WTC11 (cell line): ENCODE results near the gene CLMP. TPM values are rescaled to one million over a fixed set of nuclear protein-coding genes. Genes with fewer than 3 reads are reported as not detected.

Experiments
- ATAC-seq: fragments of 200-7000 bp; cut with Tn5 transposase; 2 replicates; pipeline ENCODE4 v1.10.0; 2021; ENCODE audit warnings: mild to moderate bottlenecking, moderate library complexity
- CTCF ChIA-PET: fragments of 300-600 bp; sonication (Branson Sonifier 250); formaldehyde crosslinking; loops from one replicate; lab custom pipeline; 2021; ENCODE audit warnings: antibody characterized with exemption; lab: Charles Lee
- POLR2A ChIA-PET: fragments of 350-600 bp; sonication (Branson Sonifier 250); formaldehyde crosslinking; loops from one replicate; lab custom pipeline; 2021; ENCODE audit warnings: antibody characterized with exemption; lab: Charles Lee
- DNase-seq: peaks from one replicate; pipeline ENCODE4 v3.0.0; 2021; ENCODE audit warnings: low spot score
- H3K27ac Mint-ChIP-seq: 2 replicates; pipeline ENCODE4 v1.8.0; 2021; ENCODE audit warnings: mixed read lengths
- H3K27me3 Mint-ChIP-seq: 2 replicates; pipeline ENCODE4 v1.8.0; 2021; ENCODE audit warnings: low read depth, mild to moderate bottlenecking, moderate library complexity, mixed read lengths
- H3K36me3 Mint-ChIP-seq: 2 replicates; pipeline ENCODE4 v1.8.0; 2021; ENCODE audit warnings: mixed read lengths
- H3K4me1 Mint-ChIP-seq: 2 replicates; pipeline ENCODE4 v1.8.0; 2022; ENCODE audit warnings: mixed read lengths
- H3K4me3 Mint-ChIP-seq: 2 replicates; pipeline ENCODE4 v1.8.0; 2021; ENCODE audit warnings: mild to moderate bottlenecking, moderate library complexity, mixed read lengths
- H3K9me3 Mint-ChIP-seq: 2 replicates; pipeline ENCODE4 v1.8.0; 2021; ENCODE audit warnings: mixed read lengths
- ATF1 ChIP-seq: sonication (generic); formaldehyde crosslinking; IDR thresholded peaks from 2 replicates; pipeline ENCODE4 v1.8.1; 2023; ENCODE audit warnings: mild to moderate bottlenecking, moderate library complexity, missing genetic modification reagents
- ATF2 ChIP-seq: sonication (generic); formaldehyde crosslinking; IDR thresholded peaks from 2 replicates; pipeline ENCODE4 v1.8.1; 2022; ENCODE audit warnings: low read depth, missing genetic modification reagents, borderline replicate concordance
- CDX4 ChIP-seq: fragments of 250-450 bp; sonication (Bioruptor Pico); IDR thresholded peaks from 2 replicates; pipeline ENCODE4 v1.9.0; 2021; ENCODE audit warnings: moderate library complexity, mild to moderate bottlenecking, inconsistent platforms, borderline replicate concordance
- CREM ChIP-seq: sonication (generic); formaldehyde crosslinking; IDR thresholded peaks from 2 replicates; pipeline ENCODE4 v1.8.1; 2022; ENCODE audit warnings: mild to moderate bottlenecking, missing genetic modification reagents, moderate library complexity
- E2F5 ChIP-seq: sonication (generic); formaldehyde crosslinking; IDR thresholded peaks from 2 replicates; pipeline ENCODE4 v1.8.1; 2022; ENCODE audit warnings: mild to moderate bottlenecking, moderate library complexity, missing genetic modification reagents
- ELF4 ChIP-seq: sonication (generic); formaldehyde crosslinking; IDR thresholded peaks from 2 replicates; pipeline ENCODE4 v1.8.1; 2022; ENCODE audit warnings: low read depth, mild to moderate bottlenecking, moderate library complexity, missing genetic modification reagents
- ESRRA ChIP-seq: sonication (generic); formaldehyde crosslinking; IDR thresholded peaks from 2 replicates; pipeline ENCODE4 v1.8.1; 2022; ENCODE audit warnings: mild to moderate bottlenecking, missing genetic modification reagents, borderline replicate concordance
- FOXP1 ChIP-seq: sonication (generic); formaldehyde crosslinking; IDR thresholded peaks from 2 replicates; pipeline ENCODE4 v1.8.0; 2022; ENCODE audit warnings: missing genetic modification reagents, mild to moderate bottlenecking, moderate library complexity, borderline replicate concordance
- GRHL2 ChIP-seq: fragments of 250-450 bp; sonication (Bioruptor Pico); IDR thresholded peaks from 2 replicates; pipeline ENCODE4 v1.8.0; 2022; ENCODE audit warnings: mild to moderate bottlenecking, moderate library complexity; ENCODE audit not compliant: insufficient replicate concordance, severe bottlenecking
- HMGA2 ChIP-seq: fragments of 250-450 bp; sonication (Bioruptor Pico); IDR thresholded peaks from 2 replicates; pipeline ENCODE4 v1.4.0; 2021; ENCODE audit warnings: mild to moderate bottlenecking, moderate library complexity
- MLX ChIP-seq: sonication (generic); formaldehyde crosslinking; IDR thresholded peaks from 2 replicates; pipeline ENCODE4 v1.8.1; 2023; ENCODE audit warnings: mild to moderate bottlenecking, missing genetic modification reagents, moderate library complexity
- NFE2L1 ChIP-seq: sonication (generic); formaldehyde crosslinking; IDR thresholded peaks from 2 replicates; pipeline ENCODE4 v1.8.1; 2023; ENCODE audit warnings: missing genetic modification reagents
- NR3C1 ChIP-seq: sonication (generic); formaldehyde crosslinking; conservative IDR thresholded peaks from 2 replicates; pipeline ENCODE4 v1.8.1; 2023; ENCODE audit warnings: low read depth, mild to moderate bottlenecking, missing genetic modification reagents
- OVOL2 ChIP-seq: fragments of 250-450 bp; sonication (Bioruptor Pico); IDR thresholded peaks from 2 replicates; pipeline ENCODE4 v1.9.0; 2021; ENCODE audit warnings: mild to moderate bottlenecking, borderline replicate concordance
- TEAD4 ChIP-seq: sonication (generic); formaldehyde crosslinking; IDR thresholded peaks from 2 replicates; pipeline ENCODE4 v1.8.0; 2022; ENCODE audit warnings: mild to moderate bottlenecking, missing genetic modification reagents
- TP53 ChIP-seq: sonication (generic); formaldehyde crosslinking; IDR thresholded peaks from 2 replicates; pipeline ENCODE4 v1.8.1; 2023; ENCODE audit warnings: mild to moderate bottlenecking, missing genetic modification reagents
- USF2 ChIP-seq: sonication (generic); formaldehyde crosslinking; IDR thresholded peaks from 2 replicates; pipeline ENCODE4 v1.8.1; 2023; ENCODE audit warnings: mild to moderate bottlenecking, missing genetic modification reagents, moderate library complexity
- ZMAT4 ChIP-seq: fragments of 250-450 bp; sonication (Bioruptor Pico); IDR thresholded peaks from 2 replicates; pipeline ENCODE4 v1.9.0; 2021; ENCODE audit warnings: mild to moderate bottlenecking
- ZNF423 ChIP-seq: fragments of 250-450 bp; sonication (Bioruptor Pico); IDR thresholded peaks from 2 replicates; pipeline ENCODE4 v2.1.2; 2022; ENCODE audit warnings: mild to moderate bottlenecking, moderate library complexity
- ZNF425 ChIP-seq: fragments of 250-450 bp; sonication (Bioruptor Pico); conservative IDR thresholded peaks from 2 replicates; pipeline ENCODE4 v1.9.0; 2021; ENCODE audit warnings: mild to moderate bottlenecking
- ZNF532 ChIP-seq: fragments of 250-450 bp; sonication (Bioruptor Pico); IDR thresholded peaks from 2 replicates; pipeline ENCODE4 v1.9.0; 2021; ENCODE audit warnings: mild to moderate bottlenecking, borderline replicate concordance
- total RNA-seq: library from RNA; stranded (reverse); gene quantifications from 3 replicates; pipeline ENCODE4 v1.2.3, GENCODE V29; 2021
- TF ChIP-seq, protein P1 (sequence below): sonication (generic); formaldehyde crosslinking; IDR thresholded peaks from 2 replicates; pipeline ENCODE4 v1.8.0; 2022; ENCODE audit warnings: missing genetic modification reagents

Gene CLMP
- total RNA-seq, 1 experiment from 2014 or later: 20.0 TPM

- TF ChIP-seq CDX4 (CRISPR knock-in tag) (no peak), FOXP1 (CRISPR knock-in tag) (no peak), CREM (CRISPR knock-in tag) (no peak), NR3C1 (CRISPR knock-in tag) (no peak), ZNF423 (no peak), ATF2 (CRISPR knock-in tag) (no peak), ESRRA (no peak), TP53 (CRISPR knock-in tag) (no peak), HMGA2 (CRISPR knock-in tag) (no peak)
Measured at GRCh38 chr11:123093739-123094138, 101.3 kb downstream of the CLMP start (continued).

- POLR2A ChIA-PET: no interaction called here
- Mint-ChIP-seq H3K4me1 (no peaks in the 10 kb centered on the region), H3K36me3 (peaks cover 6% of the 10 kb centered on the region), H3K27ac (no peak overlapping the region), H3K27me3 (no peaks in the 10 kb centered on the region; the same call in 1 of the 2 replicates), H3K4me3 (no peak overlapping the region), H3K9me3 (no peaks in the 10 kb centered on the region)
- DNase-seq (no peak), ATAC-seq (no peak)
- CTCF ChIA-PET: interaction anchor here (0.8 to 2.2 kb wide), 4 partner anchors 12 to 170 kb away, joined by 3 to 9 read pairs (median 6); no protein-coding TSS in a partner anchor
- no peak for TF ChIP-seq MLX
- TF ChIP-seq TEAD4: no peak
- TF ChIP-seq NFE2L1 (CRISPR knock-in tag): no peak
- TF ChIP-seq OVOL2 (CRISPR knock-in tag): no peak
- TF ChIP-seq E2F5 (CRISPR knock-in tag): no peak
- no peak for TF ChIP-seq GRHL2 (CRISPR knock-in tag)
- no peak for TF ChIP-seq ELF4 (CRISPR knock-in tag)
- no peak for TF ChIP-seq ZMAT4 (CRISPR knock-in tag)
- no peak for TF ChIP-seq USF2 (CRISPR knock-in tag)
- no peak for TF ChIP-seq ZNF425
- no peak for TF ChIP-seq ZNF532
- TF ChIP-seq ATF1 (CRISPR knock-in tag): no peak
- TF ChIP-seq, protein P1, sequence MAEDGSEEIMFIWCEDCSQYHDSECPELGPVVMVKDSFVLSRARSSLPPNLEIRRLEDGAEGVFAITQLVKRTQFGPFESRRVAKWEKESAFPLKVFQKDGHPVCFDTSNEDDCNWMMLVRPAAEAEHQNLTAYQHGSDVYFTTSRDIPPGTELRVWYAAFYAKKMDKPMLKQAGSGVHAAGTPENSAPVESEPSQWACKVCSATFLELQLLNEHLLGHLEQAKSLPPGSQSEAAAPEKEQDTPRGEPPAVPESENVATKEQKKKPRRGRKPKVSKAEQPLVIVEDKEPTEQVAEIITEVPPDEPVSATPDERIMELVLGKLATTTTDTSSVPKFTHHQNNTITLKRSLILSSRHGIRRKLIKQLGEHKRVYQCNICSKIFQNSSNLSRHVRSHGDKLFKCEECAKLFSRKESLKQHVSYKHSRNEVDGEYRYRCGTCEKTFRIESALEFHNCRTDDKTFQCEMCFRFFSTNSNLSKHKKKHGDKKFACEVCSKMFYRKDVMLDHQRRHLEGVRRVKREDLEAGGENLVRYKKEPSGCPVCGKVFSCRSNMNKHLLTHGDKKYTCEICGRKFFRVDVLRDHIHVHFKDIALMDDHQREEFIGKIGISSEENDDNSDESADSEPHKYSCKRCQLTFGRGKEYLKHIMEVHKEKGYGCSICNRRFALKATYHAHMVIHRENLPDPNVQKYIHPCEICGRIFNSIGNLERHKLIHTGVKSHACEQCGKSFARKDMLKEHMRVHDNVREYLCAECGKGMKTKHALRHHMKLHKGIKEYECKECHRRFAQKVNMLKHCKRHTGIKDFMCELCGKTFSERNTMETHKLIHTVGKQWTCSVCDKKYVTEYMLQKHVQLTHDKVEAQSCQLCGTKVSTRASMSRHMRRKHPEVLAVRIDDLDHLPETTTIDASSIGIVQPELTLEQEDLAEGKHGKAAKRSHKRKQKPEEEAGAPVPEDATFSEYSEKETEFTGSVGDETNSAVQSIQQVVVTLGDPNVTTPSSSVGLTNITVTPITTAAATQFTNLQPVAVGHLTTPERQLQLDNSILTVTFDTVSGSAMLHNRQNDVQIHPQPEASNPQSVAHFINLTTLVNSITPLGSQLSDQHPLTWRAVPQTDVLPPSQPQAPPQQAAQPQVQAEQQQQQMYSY (CRISPR knock-in tag): no peak
Measured at GRCh38 chr11:123091506-123091905, 103.5 kb downstream of the CLMP start.
